Panc1 (cell line): Measurements from ENCODE around the gene ENPP1. TPM values are rescaled to one million over a fixed set of nuclear protein-coding genes. Genes with fewer than 3 reads are reported as not detected.

Experiments
- ATAC-seq: fragments of 200-7000 bp; cut with Tn5 transposase; 2 replicates; pipeline ENCODE4 v1.9.1; 2020; ENCODE audit warnings: mild to moderate bottlenecking, moderate library complexity
- BruUV-seq: library from RNA; stranded (reverse); fragments of 400-500 nt; replicated peaks from 2 replicates; lab custom pipeline; 2021; lab: Mats Ljungman, UMichigan
- CTCF ChIA-PET: fragments of 300-600 bp; sonication (Branson Sonifier 250); formaldehyde crosslinking; loops from one replicate; lab custom pipeline; 2022; ENCODE audit warnings: antibody characterized with exemption; lab: Charles Lee
- POLR2A ChIA-PET: fragments of 300-600 bp; sonication (Branson Sonifier 250); formaldehyde crosslinking; loops from one replicate; lab custom pipeline; 2022; ENCODE audit warnings: antibody characterized with exemption; lab: Charles Lee
- DNase-seq: peaks from one replicate; pipeline ENCODE4 v3.0.0-alpha.2; 2010; ENCODE audit warnings: low read depth, low spot score
- H3K27ac ChIP-seq: 2 replicates; pipeline ENCODE4 v1.5.1; 2011; ENCODE audit warnings: mild to moderate bottlenecking, low read length, inconsistent platforms
- H3K27me3 ChIP-seq: fragments of 200-500 bp; sonication (Bioruptor generic); 2 replicates; pipeline ENCODE4 v1.6.0; 2014; ENCODE audit warnings: low read length, inconsistent platforms; ENCODE audit not compliant: control insufficient read depth, insufficient read depth
- H3K36me3 ChIP-seq: fragments of 200-500 bp; sonication (Bioruptor generic); 2 replicates; pipeline ENCODE4 v1.5.1; 2014; ENCODE audit warnings: inconsistent platforms, mild to moderate bottlenecking, low read length, moderate library complexity; ENCODE audit not compliant: control insufficient read depth, insufficient read depth
- H3K4me1 ChIP-seq: 2 replicates; pipeline ENCODE4 v1.5.1; 2011; ENCODE audit warnings: inconsistent platforms, mild to moderate bottlenecking, low read length, moderate library complexity; ENCODE audit not compliant: control insufficient read depth, insufficient read depth
- H3K4me3 ChIP-seq, 2 experiments: 2 replicates each; pipeline ENCODE4 v1.5.1; 2011 to 2012; ENCODE audit warnings: low read depth in 2 of 2, low read length in 2 of 2, mild to moderate bottlenecking in 2 of 2, inconsistent platforms in 1 of 2, moderate library complexity in 1 of 2
- H3K9me3 ChIP-seq: fragments of 200-500 bp; sonication (Bioruptor generic); 2 replicates; pipeline ENCODE4 v1.5.1; 2014; ENCODE audit warnings: low read depth, mild to moderate bottlenecking, inconsistent platforms, low read length, moderate library complexity; ENCODE audit not compliant: control insufficient read depth, insufficient read depth
- POLR2AphosphoS5 ChIP-seq: IDR thresholded peaks from 2 replicates; pipeline ENCODE4 v1.6.1; 2012; ENCODE audit warnings: mild to moderate bottlenecking, low read depth, low read length, moderate library complexity
- SIN3A ChIP-seq: IDR thresholded peaks from 2 replicates; pipeline ENCODE4 v1.6.1; 2012; ENCODE audit warnings: low read depth, mild to moderate bottlenecking, low read length, moderate library complexity, borderline replicate concordance; ENCODE audit not compliant: insufficient read depth
- TCF7L2 ChIP-seq: IDR thresholded peaks from 2 replicates; pipeline ENCODE4 v1.6.1; 2011; ENCODE audit warnings: mild to moderate bottlenecking, low read depth, low read length, inconsistent platforms
- in situ Hi-C: cut with HindIII; loops from 2 replicates; pipeline ENCODE4 v1.10.0; 2016; ENCODE audit warnings: low sequenced_read_pairs, low pct_unique_long_range_greater_than_20kb
- intact Hi-C: fragments of 100-400 bp; cut with micrococcal nuclease; formaldehyde crosslinking; loops from one replicate; pipeline ENCODE4 v1.10.0; 2022; ENCODE audit not compliant: unreplicated experiment
- total RNA-seq: library from RNA; stranded (reverse); gene quantifications from one replicate; pipeline ENCODE4 v1.2.1, GENCODE V29; 2021; ENCODE audit not compliant: unreplicated experiment
- TF ChIP-seq, protein P1 (sequence below), 2 experiments: IDR thresholded peaks; 2 replicates each; pipeline ENCODE4 v1.6.1; 2011 to 2012; ENCODE audit warnings: low read depth in 2 of 2, control low read depth in 1 of 2, low read length in 1 of 2, mild to moderate bottlenecking in 1 of 2, moderate library complexity in 1 of 2; ENCODE audit not compliant: insufficient read depth in 1 of 2
- TF ChIP-seq, protein P2 (sequence below): fragments of 450-650 bp; IDR thresholded peaks from 2 replicates; pipeline ENCODE4 v1.5.1; 2017; ENCODE audit warnings: mild to moderate bottlenecking

The ENPP1 gene
- total RNA-seq, 1 experiment from 2014 or later, result 6.8 TPM

DNA sequence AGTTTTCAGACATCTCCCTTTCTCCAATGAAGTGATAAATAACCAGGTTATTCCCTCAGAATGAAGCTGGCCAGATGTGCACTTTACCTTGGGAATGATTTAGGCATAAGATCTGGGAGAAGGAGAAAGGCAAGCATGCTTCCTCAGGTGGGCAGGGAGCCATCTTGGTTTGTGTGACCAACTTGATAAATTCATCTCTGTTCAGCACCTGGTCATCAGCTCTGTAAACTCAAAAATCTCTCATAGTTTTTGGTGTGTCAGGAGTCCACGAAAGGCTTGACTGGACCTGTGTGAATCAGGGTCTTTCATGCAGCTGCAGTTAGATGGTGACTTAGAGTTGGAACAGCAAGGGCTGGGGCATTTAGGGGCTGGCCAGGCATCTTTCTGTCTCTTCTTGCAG is 24.5 kb downstream of the ENPP1 start:
- TF ChIP-seq POLR2AphosphoS5 (no peak), TCF7L2 (no peak), SIN3A (no peak)
- TF ChIP-seq, protein P1, sequence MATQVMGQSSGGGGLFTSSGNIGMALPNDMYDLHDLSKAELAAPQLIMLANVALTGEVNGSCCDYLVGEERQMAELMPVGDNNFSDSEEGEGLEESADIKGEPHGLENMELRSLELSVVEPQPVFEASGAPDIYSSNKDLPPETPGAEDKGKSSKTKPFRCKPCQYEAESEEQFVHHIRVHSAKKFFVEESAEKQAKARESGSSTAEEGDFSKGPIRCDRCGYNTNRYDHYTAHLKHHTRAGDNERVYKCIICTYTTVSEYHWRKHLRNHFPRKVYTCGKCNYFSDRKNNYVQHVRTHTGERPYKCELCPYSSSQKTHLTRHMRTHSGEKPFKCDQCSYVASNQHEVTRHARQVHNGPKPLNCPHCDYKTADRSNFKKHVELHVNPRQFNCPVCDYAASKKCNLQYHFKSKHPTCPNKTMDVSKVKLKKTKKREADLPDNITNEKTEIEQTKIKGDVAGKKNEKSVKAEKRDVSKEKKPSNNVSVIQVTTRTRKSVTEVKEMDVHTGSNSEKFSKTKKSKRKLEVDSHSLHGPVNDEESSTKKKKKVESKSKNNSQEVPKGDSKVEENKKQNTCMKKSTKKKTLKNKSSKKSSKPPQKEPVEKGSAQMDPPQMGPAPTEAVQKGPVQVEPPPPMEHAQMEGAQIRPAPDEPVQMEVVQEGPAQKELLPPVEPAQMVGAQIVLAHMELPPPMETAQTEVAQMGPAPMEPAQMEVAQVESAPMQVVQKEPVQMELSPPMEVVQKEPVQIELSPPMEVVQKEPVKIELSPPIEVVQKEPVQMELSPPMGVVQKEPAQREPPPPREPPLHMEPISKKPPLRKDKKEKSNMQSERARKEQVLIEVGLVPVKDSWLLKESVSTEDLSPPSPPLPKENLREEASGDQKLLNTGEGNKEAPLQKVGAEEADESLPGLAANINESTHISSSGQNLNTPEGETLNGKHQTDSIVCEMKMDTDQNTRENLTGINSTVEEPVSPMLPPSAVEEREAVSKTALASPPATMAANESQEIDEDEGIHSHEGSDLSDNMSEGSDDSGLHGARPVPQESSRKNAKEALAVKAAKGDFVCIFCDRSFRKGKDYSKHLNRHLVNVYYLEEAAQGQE (IDR thresholded peaks at IDR 0.05; ENCODE audit: insufficient read depth in 1 of 2, low read depth in 2 of 2, low read length in 1 of 2), result no peak
- TF ChIP-seq, protein P2, sequence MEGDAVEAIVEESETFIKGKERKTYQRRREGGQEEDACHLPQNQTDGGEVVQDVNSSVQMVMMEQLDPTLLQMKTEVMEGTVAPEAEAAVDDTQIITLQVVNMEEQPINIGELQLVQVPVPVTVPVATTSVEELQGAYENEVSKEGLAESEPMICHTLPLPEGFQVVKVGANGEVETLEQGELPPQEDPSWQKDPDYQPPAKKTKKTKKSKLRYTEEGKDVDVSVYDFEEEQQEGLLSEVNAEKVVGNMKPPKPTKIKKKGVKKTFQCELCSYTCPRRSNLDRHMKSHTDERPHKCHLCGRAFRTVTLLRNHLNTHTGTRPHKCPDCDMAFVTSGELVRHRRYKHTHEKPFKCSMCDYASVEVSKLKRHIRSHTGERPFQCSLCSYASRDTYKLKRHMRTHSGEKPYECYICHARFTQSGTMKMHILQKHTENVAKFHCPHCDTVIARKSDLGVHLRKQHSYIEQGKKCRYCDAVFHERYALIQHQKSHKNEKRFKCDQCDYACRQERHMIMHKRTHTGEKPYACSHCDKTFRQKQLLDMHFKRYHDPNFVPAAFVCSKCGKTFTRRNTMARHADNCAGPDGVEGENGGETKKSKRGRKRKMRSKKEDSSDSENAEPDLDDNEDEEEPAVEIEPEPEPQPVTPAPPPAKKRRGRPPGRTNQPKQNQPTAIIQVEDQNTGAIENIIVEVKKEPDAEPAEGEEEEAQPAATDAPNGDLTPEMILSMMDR, result no peak
- no peaks in the 10 kb centered on the region for H3K27me3 ChIP-seq
- no peaks in the 10 kb centered on the region for H3K36me3 ChIP-seq
- no peaks in the 10 kb centered on the region for H3K9me3 ChIP-seq
- in situ Hi-C loops, result no loop called here
- no peak for DNase-seq
- ChIA-PET CTCF (no interaction called here), POLR2A (no interaction called here)
- no TSS peak for BruUV-seq
- no peak overlapping the region for H3K4me3 ChIP-seq
- intact Hi-C loops, result no loop called here
- no peak for ATAC-seq
- no peak overlapping the region for H3K27ac ChIP-seq
- H3K4me1 ChIP-seq, result no peaks in the 10 kb centered on the region

DNA sequence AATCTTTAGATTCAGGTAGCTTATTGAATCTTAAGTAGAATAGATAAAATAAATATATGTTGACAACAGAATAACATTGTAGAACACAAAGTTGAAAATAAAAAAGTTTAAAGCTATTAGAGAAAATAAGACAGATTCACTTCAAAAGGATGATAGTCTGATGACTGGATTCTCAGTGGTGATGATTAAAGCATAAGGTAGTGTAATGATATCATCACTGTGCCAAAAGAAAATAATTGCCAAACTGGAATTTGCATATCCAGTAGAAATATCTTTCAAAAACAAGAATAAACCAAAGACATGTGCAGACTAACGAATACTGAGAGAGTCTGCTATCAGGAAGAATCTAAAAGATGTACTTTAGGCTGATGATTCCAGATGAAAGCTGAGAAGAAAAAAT is 30.2 kb downstream of the ENPP1 start:
- CTCF ChIA-PET, result no interaction called here
- intact Hi-C loops, result no loop called here
- Histone ChIP-seq H3K27ac (no peak overlapping the region), H3K9me3 (no peaks in the 10 kb centered on the region), H3K36me3 (no peaks in the 10 kb centered on the region), H3K4me3 (no peak overlapping the region), H3K4me1 (no peaks in the 10 kb centered on the region), H3K27me3 (no peaks in the 10 kb centered on the region)
- no peak for TF ChIP-seq POLR2AphosphoS5
- TF ChIP-seq TCF7L2, result no peak
- TF ChIP-seq, protein P1 (IDR thresholded peaks at IDR 0.05; ENCODE audit: insufficient read depth in 1 of 2, low read depth in 2 of 2, low read length in 1 of 2), result no peak
- no peak for TF ChIP-seq SIN3A
- TF ChIP-seq, protein P2, result no peak
- in situ Hi-C loops, result no loop called here
- DNase-seq (no peak), ATAC-seq (no peak)
- no TSS peak for BruUV-seq
- POLR2A ChIA-PET, result no interaction called here
